Measurements from ENCODE around the gene DENND4A.
"Not testable (repeated sequence)": the region's sequence is repeated elsewhere in the genome, so short reads cannot be mapped to it uniquely, and the experiment has no call there.

The DENND4A gene

DNA sequence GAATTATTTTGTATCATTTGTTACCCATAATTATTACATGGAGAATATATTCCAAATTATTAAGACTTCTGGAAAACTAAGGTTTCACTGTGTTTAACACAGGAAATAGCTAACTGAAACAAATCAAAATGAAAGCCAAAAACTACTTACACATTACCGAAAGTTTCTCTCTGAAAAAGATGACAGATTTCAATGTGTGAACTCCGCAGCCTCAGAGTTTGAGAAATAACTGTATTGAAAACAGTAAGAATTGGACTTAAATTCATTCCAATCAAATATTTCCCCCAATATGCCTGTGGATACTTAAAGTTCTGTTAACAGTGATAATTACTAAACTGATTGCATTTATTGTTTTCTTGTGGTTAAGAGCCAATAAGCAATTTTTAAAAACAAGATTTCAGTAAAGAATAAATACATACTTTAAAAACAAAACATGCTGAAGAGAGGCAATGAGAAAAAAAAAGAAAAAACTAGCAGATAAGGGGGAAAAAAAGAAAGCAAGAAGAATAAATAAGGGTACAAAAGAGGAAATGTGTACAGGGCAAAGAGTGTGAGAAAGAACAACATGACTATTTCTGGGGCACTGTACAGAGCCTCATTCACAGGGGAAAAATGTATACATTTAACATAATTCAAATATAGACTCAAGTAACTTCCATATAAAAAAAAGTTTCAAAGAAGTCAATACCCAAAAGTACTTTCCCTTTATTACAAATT is 30.7 kb downstream of the DENND4A start:
- in situ Hi-C loops (cut with HindIII; ENCODE audit: low sequenced_read_pairs): no loop called here

DNA sequence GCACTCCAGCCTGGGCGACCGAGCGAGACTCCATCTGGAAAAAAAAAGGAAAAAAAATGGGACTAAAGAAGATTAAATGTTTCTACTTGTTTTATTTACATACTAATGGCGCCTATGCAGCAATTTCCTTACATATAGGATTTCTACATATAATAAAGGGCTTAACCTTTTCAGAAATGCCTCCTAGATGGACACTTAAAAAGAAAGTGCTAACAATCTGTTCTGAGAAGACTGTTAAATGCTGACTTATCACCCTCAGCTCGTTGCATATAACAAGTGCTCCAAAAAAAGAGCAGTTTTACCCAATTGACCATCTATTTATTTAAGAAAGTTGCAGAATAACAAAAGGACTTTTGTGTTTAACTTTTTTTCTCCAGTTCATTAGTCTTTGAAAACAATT is 32.7 kb downstream of the DENND4A start:
- in situ Hi-C loops (cut with HindIII; ENCODE audit: low sequenced_read_pairs): no loop called here

DNA sequence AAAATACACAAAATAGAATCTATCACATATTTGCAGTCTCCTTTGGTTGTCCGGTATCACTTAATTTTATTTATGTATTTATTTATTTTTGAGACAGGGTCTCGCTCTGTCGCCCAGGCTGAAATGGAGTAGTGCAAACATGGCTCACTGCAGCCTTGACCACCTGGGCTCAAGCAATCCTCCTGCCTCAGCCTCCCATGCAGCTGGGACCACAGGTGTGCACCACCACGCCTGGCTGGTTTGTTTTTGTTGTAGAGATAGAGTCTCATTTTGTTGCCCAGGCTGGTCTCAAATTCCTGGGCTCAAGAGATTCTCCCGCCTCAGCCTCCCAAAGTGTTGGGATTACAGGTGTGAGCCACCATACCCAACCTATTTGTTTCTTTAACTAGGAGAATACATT is 33.9 kb downstream of the DENND4A start:
- in situ Hi-C loops (cut with HindIII; ENCODE audit: low sequenced_read_pairs): no loop called here

DNA sequence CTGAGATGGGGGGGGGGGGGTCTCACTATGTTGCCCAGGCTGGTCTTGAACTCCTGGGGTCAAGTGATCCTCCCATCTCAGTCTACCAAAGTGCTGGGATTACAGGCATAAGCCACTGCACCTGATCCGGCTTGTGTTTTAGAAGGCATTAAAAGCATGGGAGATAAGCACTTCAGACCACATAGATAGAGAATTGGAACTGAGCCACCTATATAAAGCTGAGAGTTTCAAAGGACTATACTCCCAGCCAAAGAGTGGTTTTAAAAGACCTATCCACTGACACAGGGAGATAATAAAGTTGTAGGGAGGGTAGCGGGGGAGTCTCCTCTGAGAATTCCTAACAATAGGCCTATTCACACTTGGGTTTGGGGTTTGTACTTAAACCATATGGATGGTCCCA is 34.8 kb downstream of the DENND4A start:
- in situ Hi-C loops (cut with HindIII; ENCODE audit: low sequenced_read_pairs): no loop called here

DNA sequence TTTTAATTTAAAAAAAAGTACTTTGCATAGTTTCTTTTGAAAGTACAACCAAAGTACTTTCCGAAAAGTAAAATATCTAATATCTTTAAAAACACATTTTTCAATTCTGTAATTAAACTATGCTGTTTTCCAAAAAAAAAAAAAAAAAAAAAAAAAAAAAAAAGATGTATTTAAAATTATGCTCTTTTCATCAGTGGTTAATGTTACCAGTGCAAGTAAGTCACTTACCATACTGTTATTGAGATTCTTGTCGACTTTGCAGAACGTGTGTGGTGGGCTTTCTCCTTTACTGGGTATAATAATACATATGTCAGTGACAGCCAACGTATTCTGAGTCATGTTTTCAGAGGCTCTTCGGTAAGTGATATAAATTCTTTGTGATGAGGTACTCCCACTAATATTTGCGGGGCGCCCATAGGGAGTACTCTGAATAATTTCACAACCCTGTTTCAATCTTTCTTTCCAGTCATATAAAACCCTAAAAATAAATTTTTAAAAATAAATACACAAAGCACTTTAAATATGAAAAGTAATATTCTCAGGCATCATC is 39.9 kb downstream of the DENND4A start:
- in situ Hi-C loops (cut with HindIII; ENCODE audit: low sequenced_read_pairs): no loop called here

DNA sequence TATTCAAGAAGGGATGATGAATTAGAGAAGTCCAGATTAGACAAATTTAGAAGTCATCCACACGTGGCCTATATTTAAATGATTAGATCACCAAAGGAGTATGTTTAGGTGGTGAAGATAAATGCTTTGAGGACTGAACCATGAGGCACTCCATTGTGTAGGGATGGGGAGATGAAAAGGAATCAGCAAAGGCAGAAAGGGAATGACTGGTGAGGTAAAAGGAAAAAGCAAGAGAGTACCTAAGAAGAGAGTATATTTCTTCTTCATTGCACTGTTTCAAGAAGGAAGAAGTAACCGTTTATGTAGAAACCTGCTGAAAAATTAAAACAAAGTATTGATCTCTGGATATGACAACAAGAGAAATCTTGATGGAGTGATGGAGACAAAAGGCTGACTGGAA is 40.7 kb downstream of the DENND4A start:
- in situ Hi-C loops (cut with HindIII; ENCODE audit: low sequenced_read_pairs): no loop called here

DNA sequence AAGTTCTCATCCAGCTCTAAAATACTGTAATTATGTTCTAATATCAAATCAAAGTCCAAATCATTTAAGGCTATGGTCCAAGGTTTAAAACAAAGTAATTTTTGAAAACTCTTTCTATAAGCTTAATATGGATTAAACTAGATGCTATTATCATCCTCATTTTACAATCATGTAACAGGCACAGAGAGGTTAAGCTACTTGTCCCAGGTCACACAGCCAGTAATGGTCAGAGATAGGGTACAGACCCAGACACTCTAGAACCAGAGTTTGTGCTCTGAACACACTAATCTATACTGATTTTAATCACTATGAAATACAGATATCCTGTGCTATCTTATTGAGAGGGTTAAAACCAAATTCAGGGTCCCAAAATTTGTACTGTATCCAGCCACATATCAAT is 44.8 kb downstream of the DENND4A start:
- in situ Hi-C loops (cut with HindIII; ENCODE audit: low sequenced_read_pairs): no loop called here

DNA sequence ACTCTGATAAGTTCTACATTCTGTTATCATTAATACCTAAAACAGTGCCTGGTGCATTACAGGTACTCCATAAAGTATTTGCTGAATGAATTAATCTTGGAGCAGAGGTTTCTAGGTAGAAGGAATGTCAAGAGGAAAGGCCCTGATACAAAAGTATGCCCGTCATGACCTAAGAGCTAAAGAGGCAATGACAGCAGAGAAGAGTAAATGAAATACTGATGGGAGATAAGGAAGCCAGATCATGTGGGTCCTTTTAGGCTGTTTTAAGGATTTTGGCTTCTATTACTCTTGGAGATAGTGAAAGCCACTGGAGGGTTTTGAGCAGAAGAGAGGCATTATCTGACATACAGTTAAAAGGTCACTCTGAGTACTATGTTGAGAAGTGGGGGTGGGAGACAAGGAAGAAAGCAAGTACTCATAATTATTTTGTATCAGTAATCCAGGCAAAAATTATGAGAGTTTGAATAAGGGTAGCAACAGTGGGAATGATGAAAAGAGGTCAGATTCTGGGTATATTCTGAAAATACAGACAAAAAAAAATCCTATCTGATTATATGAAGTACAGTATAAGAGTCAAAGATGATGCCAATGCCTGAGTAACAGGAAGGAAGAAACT is 48.3 kb downstream of the DENND4A start:
- in situ Hi-C loops (cut with HindIII; ENCODE audit: low sequenced_read_pairs): no loop called here

DNA sequence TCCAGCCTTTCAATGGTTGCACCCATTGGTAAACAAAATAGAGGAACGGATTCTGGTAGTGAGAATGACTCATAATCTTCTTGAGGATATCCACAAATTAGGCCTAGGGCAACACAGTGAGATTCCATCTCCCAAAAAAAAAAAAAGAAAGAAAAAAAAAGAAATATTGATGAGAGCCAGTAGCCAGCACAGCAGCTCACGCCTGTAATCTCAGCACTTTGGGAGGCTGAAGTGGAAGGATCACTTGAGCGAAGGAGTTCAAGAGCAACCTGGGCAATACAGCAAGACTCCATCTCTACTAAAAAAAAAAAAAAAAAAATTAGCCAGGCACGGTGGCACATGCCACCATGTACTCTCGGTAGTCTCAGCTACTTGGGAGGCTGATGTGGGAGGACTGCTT is 51.9 kb downstream of the DENND4A start:
- in situ Hi-C loops (cut with HindIII; ENCODE audit: low sequenced_read_pairs): no loop called here

DNA sequence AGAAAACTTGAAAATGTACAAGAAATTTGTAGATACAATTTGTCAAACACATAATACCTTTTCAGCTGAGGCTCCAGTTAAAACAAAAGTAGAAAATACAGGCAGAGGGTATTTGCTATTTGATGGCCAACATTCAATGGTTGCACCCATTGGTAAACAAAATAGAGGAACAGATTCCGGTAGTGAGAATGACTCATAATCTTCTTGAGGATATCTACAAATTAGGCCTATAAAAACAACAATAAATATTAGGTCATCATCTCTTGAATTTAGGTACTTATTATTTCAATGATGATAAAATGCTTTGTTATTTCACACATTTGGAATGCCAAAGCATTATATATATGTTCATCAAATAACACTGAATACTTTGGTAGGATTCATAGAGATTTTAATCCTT is 53.4 kb downstream of the DENND4A start:
- in situ Hi-C loops (cut with HindIII; ENCODE audit: low sequenced_read_pairs): no loop called here

DNA sequence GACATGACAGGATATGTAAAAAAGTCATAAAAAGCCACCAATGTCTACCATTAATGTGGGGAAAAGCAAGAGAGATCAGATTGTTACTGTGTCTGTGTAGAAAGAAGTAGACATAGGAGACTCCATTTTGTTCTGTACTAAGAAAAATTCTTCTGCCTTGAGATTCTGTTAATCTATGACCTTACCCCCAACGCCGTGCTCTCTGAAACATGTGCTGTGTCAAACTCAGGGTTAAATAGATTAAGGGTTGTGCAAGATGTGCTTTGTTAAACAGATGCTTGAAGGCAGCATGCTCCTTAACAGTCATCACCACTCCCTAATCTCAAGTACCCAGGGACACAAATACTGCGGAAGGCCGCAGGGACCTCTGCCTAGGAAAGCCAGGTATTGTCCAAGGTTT is 58.5 kb downstream of the DENND4A start:
- in situ Hi-C loops (cut with HindIII; ENCODE audit: low sequenced_read_pairs): not testable (repeated sequence)

DNA sequence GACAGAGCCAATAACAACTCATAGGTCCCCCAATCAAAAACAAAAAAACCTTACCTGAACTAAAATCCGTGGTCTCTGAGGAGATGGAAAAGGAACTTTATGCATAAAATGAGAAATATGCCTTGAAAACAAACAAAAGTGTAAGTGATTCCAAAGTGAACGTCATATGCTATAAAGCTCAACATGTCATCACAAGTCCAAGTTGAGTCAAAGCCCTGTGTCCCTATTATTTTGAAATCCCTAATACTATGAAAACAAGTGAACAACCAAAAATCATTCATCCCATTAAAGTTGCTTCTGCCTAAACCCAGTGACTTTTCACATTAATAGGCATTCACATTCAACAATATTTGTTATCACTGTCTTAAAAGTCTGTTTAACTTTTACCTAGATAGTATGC is 59.4 kb downstream of the DENND4A start:
- in situ Hi-C loops (cut with HindIII; ENCODE audit: low sequenced_read_pairs): no loop called here

DNA sequence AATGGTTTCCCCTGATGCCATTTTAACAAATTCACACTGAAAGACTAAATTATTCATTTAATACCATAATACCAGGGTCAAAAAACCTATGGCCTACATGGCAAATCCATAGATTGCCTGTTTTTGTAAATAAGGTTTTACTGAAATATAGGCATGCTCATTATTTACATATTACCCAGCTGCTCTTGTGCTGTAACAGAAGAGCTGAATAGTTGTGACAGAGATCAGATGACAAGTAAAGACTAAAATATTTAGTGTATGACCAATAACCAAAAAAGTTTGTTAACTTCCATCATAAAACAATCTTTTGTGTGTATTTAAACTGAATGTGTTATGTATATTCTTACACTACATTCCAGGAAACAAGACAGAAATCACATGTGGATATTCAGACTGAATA is 60.2 kb downstream of the DENND4A start:
- in situ Hi-C loops (cut with HindIII; ENCODE audit: low sequenced_read_pairs): no loop called here

DNA sequence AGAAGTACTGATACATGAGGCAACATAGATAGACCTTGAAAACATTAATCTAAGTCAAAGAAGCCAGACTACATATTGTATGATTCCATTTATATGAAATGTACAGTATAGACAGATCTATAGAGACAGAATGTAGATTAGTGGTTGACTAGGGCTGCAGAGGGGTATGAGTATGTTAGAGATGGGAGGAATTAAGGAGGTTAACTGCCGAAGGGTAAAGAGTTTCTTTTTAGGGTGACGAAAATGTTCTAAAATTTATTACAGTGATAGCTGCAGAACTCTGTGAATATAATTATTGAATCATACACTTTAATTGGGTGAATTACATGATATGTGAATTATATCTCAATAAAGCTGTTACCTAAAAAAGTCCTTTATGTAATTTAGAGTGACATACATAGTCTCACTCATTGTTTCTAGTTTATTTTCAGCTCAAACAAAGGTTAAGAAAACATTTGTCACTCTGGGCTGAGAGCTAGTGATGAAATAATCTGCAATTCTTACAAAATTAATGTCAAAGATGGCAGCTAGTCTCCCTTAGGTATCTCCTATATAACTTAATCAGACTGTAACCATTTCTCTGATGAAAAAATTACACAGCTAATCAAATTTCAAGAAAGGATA is 61.4 kb downstream of the DENND4A start:
- in situ Hi-C loops (cut with HindIII; ENCODE audit: low sequenced_read_pairs): no loop called here

DNA sequence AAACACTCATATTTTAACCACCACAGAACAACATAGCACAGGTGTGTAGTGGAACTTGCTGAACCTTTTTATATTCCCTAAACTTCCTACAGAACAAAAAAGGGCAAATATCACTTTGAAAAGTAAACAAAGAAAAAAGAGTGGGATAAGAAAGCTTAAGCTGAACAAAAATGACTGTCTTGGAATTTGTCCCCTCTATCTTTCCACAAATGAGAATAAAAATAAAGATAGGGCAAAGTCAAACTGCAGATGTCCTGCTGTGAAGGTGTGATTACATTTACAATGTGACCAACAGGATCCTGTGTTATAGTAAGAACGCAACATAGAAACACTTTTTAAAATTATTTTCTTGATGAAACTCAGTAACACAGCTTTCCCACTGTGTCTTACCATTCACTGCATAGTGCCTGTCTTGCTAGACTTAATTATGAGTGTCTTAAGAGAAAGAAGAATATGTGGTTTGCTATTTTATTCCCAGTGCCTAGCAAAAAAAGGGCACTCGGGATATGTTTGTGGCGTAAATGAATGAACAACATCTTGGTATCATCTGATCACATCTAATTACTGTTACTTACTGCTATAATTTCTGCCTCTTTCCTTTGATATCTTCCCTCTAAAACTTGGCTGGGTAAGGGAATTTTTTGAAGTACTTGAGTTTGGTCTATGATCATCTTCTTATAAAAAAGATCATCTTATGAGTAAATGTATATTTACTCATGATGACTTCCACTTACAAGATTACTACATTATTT is 67.5 kb downstream of the DENND4A start:
- in situ Hi-C loops (cut with HindIII; ENCODE audit: low sequenced_read_pairs): no loop called here

DNA sequence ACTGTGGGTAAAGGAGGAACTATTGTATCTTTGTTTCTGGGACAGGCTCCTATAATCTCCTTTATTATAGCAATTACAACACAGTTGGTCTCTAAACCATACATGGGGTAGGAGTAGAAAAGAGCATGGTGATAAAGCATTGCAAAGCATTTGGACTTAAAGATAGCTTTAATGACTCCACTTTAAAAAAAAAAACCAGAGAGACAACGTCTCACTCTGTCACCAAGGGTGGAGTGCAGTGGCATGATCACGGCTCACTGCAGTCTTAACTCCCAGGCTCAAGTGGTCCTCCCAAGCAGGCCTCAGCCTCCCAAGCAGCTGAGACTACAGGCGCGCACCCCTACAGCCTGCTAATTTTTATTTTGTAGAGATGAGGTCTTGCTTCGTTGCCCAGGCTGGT is 68.2 kb downstream of the DENND4A start:
- in situ Hi-C loops (cut with HindIII; ENCODE audit: low sequenced_read_pairs): no loop called here

DNA sequence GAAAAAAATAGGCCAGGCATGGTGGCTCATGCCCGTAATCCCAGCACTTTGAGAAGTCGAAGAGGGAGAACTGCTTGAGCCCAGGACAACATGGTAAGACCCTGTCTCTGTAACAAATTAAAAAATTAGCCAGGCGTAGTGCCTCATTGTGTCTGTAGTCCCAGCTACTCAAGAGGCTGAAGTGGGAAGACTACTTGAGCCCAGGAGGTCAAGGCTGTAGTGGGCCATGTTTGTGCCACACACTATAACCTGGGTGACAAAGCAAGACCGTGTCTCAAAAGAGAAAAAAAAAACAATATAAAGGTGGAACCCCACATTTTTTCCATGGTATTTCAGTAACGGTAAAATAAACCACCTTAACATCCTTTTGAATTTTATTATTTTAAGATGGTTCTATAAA is 69.9 kb downstream of the DENND4A start:
- in situ Hi-C loops (cut with HindIII; ENCODE audit: low sequenced_read_pairs): no loop called here

DNA sequence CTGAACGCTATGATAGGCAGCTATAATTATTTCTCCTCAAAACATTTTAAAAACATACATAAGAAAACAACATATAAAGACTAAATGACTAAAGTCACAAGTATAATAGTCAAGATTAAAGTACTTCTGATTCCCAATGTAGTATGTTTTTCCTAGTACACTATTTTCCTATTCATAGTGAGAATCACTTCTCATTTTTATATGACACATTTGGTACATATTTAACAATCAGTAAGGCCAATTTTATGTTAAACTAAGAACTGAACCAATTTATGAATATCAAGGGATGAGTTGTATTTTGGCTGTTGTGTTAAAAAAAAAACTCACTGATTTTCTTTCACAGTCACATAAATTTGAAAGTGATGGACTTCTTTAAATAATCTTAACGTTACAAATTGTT is 79.7 kb downstream of the DENND4A start:
- in situ Hi-C loops (cut with HindIII; ENCODE audit: low sequenced_read_pairs): no loop called here

DNA sequence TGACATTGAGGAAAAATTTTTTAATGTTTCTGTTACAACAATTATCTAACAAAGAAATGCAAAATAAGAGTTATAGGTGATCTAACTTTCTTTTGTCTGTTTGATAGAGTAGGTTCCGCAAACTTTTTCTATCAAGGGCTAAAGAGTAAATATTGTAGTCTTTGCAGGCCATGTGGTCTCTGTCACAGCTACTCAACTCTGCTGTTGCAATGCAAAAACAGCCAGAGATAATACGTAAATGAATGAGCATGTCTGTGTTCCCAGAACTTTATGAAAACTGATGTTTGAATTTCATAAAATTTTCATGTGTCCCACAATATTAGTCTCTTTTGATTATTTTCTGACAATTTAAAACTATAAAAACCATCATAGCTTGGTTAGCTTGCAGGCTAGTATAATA is 97.0 kb downstream of the DENND4A start:
- in situ Hi-C loops (cut with HindIII; ENCODE audit: low sequenced_read_pairs): no loop called here

DNA sequence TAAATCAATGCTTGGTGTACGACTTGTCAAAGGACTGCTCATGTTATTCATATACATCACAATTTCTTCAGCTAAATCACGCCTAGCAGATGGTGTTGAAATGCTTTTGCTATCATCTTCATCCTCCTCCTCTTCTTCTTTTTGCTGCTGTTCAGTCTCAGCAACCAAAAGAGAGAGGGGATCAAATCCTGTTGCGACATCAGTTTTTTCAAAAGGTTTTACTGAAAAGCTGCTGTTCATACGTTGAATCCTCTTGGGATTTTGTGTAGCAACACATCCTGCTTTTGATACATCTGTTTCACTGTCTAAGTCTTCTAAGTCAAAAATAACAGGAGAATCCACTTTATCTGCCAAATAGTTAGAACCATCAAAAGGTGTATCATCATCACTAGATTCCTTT is 101.3 kb downstream of the DENND4A start:
- in situ Hi-C loops (cut with HindIII; ENCODE audit: low sequenced_read_pairs): no loop called here

DNA sequence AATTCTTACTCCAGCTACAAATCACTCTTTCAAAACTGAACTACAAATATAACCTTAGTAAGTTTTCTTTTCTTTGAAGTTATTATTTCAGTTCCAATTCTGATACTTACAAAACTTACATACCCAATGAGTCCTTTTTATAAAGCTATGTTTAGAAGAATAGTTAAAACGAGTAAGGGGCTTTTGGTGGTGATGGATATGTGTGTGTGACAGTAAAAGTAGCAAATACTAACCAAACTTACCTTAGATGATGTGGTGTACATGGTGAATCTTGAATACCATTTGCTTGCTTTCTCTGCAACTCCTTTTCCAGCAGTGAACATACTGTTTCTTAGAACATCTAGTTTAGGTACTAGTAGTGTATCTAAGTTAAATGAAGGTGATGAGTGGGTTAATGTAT is 101.9 kb downstream of the DENND4A start:
- in situ Hi-C loops (cut with HindIII; ENCODE audit: low sequenced_read_pairs): no loop called here

DNA sequence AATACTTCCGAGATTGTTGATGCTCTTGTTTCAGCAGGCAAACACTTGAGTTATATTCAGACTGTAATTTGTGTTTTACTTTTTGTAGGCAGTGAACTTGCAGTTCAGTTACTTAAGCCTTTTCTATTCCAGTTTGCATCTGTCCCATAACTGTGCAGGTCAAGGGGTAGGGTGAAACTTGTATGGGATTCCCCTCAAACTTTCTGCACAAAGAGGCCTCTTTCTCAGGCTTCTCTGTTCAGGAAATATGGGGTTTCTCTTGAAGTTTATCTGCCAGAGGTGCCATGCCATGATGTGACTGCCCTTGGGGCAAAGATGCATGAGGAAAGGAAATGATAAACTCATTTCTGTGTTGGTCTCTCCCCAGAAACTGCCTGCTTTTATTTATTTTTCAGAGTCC is 103.6 kb downstream of the DENND4A start:
- in situ Hi-C loops (cut with HindIII; ENCODE audit: low sequenced_read_pairs): no loop called here

Data from DLD1 (cell line).